ENCODE data around the gene FOCAD. TPM values are rescaled to one million over a fixed set of nuclear protein-coding genes. Genes with fewer than 3 reads are reported as not detected.

The FOCAD gene
- total RNA-seq, 1 experiment from 2014 or later, result 43.3 TPM

DNA sequence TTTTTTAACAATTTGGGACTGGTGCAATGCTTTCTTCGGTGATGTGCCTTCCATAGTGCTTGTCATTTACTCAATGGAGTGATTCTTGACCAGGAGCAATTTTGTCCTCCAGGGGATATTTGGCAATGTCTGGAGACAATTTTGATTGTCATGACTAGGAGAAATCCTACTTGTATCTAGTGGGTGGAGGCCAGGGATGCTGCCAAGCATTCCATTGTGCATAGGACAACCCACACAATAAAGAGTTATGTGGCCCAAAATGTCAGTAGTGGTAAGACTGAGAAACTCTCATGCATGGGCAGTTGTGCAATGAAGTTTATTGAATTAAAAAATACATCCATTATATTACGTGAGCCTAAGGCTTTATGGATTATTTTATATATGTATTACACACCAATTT is 70.5 kb downstream of the FOCAD start:
- TF ChIP-seq, protein P1, sequence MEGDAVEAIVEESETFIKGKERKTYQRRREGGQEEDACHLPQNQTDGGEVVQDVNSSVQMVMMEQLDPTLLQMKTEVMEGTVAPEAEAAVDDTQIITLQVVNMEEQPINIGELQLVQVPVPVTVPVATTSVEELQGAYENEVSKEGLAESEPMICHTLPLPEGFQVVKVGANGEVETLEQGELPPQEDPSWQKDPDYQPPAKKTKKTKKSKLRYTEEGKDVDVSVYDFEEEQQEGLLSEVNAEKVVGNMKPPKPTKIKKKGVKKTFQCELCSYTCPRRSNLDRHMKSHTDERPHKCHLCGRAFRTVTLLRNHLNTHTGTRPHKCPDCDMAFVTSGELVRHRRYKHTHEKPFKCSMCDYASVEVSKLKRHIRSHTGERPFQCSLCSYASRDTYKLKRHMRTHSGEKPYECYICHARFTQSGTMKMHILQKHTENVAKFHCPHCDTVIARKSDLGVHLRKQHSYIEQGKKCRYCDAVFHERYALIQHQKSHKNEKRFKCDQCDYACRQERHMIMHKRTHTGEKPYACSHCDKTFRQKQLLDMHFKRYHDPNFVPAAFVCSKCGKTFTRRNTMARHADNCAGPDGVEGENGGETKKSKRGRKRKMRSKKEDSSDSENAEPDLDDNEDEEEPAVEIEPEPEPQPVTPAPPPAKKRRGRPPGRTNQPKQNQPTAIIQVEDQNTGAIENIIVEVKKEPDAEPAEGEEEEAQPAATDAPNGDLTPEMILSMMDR (conservative IDR thresholded peaks at IDR 0.05), result no peak

More for the DNA sequence above, 70.5 kb downstream of the FOCAD start:
- no peak overlapping the region for H4K5ac ChIP-seq (ENCODE audit: insufficient read length, low read depth, low read length)
- no peak overlapping the region for H3K9ac ChIP-seq (ENCODE audit: extremely low read depth, insufficient read length, low read length)
- H3K9me3 ChIP-seq (ENCODE audit: control insufficient read depth, low read depth, low read length), result no peaks in the 10 kb centered on the region
- H3K4me1 ChIP-seq (ENCODE audit: insufficient read depth, low read length), result no peaks in the 10 kb centered on the region
- H3K56ac ChIP-seq (ENCODE audit: insufficient read length, low read depth, low read length), result no peak overlapping the region
- no peaks in the 10 kb centered on the region for H3K27me3 ChIP-seq (ENCODE audit: insufficient read depth, low read length)
- no peak overlapping the region for H2BK20ac ChIP-seq (ENCODE audit: low read depth, low read length, poor library complexity, severe bottlenecking)
- no peaks in the 10 kb centered on the region for H3K79me1 ChIP-seq (ENCODE audit: insufficient read depth, low read depth, low read length, poor library complexity, severe bottlenecking)
- no peak overlapping the region for H3K23ac ChIP-seq (ENCODE audit: insufficient read length, low read depth, low read length)
- no peak overlapping the region for H3K4me2 ChIP-seq (ENCODE audit: insufficient read depth, insufficient read length, low read length)
- peaks cover 4 to 10% of the 10 kb centered on the region in 2 experiments; a peak in 2 of 4 replicates for H3K4me1 Mint-ChIP-seq
- H2BK15ac ChIP-seq (ENCODE audit: low read depth, low read length), result no peak overlapping the region
- no peak overlapping the region for H3K18ac ChIP-seq (ENCODE audit: insufficient read length, low read depth, low read length)
- H3K27me3 Mint-ChIP-seq (ENCODE audit: low read depth), result no peaks in the 10 kb centered on the region
- no peaks in the 10 kb centered on the region for H3K79me2 ChIP-seq (ENCODE audit: insufficient read depth, low read length)
- no peak overlapping the region for H2BK120ac ChIP-seq (ENCODE audit: low read depth, low read length, poor library complexity, severe bottlenecking)
- H2AK5ac ChIP-seq (ENCODE audit: insufficient read length, low read length), result no peak overlapping the region
- H4K91ac ChIP-seq (ENCODE audit: insufficient read length, low read depth, low read length), result no peak overlapping the region
- H4K8ac ChIP-seq (replicated peaks; ENCODE audit: insufficient read length, low read depth, low read length), result no peak overlapping the region
- no peaks in the 10 kb centered on the region for H4K20me1 ChIP-seq (ENCODE audit: control insufficient read depth, insufficient read depth, insufficient read length)
- H3K4me3 Mint-ChIP-seq, result no peak overlapping the region
- H3K27ac ChIP-seq (ENCODE audit: insufficient read length, low read depth, low read length), result no peak overlapping the region
- WGBS (ENCODE audit: extremely low coverage, insufficient read length, low lambda C conversion rate), result no CpG with 5 or more reads among the region's 2 CpGs
- no peak overlapping the region for H3K4ac ChIP-seq (ENCODE audit: low read depth, low read length)
- H3T11ph ChIP-seq (ENCODE audit: low read length), result no peak overlapping the region
- peaks cover 0 to 2% of the 10 kb centered on the region in 2 experiments; a peak in 1 of 5 replicates for H3K9me3 Mint-ChIP-seq
- no peak overlapping the region for H2AFZ ChIP-seq (ENCODE audit: low read length)
- no peak for DNase-seq
- no peak overlapping the region for H3K27ac Mint-ChIP-seq
- no peaks in the 10 kb centered on the region for H3K23me2 ChIP-seq (ENCODE audit: insufficient read length, low read depth, low read length, poor library complexity, severe bottlenecking)
- no peak overlapping the region for H2BK5ac ChIP-seq (ENCODE audit: insufficient read length, low read length)
- H3K36me3 Mint-ChIP-seq (ENCODE audit: insufficient read depth in 1 of 3, low read depth in 3 of 3), result peaks cover 14 to 20% (median 19%) of the 10 kb centered on the region in 3 experiments
- no peak overlapping the region for H2BK12ac ChIP-seq (ENCODE audit: insufficient read length, low read depth, low read length)
- no peak overlapping the region for H3K14ac ChIP-seq (ENCODE audit: insufficient read depth, low read length)
